Activated CD8-positive, alpha-beta memory T cell treated with anti-CD3 and anti-CD28 coated beads, Interleukin-2, amount 50 U/mL, for 4 hours (primary cell): Measurements from ENCODE around the gene TADA2A.
"Not testable (repeated sequence)": the region's sequence is repeated elsewhere in the genome, so short reads cannot be mapped to it uniquely, and the experiment has no call there.

ENCODE experiments used
- DNase-seq: peaks from one replicate; pipeline ENCODE4 v3.0.0-alpha.2; 2020

Gene TADA2A

DNA sequence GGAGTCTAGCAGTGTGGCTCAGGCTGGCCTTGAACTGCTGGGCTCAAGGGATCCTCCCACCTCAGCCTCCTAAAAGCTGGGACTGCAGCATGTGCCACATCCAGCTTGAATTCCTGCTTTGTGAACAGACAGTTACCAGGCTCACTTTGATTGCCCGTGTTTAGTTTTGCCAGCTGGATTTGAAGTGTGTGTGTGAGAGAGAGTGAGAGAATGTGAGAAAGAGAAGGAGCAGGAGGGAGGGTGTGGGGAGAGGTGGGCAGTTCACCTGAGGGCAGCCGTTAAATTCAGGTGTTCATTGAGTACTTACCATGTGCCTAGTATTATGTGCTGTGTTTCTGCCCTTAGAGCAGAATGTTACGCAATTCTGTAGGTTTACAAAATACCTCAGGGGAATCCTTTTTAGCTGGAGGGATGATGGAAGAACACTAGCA is 87.7 kb downstream of the TADA2A start:
- DNase-seq, result no peak

- no peak for DNase-seq
Measured at GRCh38 chr17:37494971-37495370, 88.3 kb downstream of the TADA2A start.

DNA sequence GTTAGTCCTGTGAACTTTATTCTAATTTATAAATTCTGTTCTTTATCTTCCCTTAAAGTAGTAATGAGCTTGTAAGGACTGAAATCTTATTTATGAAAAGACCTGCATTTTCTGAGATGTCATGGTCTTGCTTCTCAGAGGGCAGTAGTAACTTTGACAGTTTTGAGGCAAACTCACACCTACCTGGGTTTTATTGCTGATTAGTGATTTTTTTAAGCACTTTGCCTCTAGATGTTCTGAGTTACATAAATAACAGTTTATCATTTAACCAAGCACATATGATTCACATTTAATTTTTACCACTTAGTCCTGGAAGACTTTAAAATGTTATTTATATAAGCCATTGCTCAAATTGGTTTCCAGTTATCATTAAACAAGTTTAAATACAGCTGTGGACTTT is 93.7 kb downstream of the TADA2A start:
- DNase-seq, result no peak

DNA sequence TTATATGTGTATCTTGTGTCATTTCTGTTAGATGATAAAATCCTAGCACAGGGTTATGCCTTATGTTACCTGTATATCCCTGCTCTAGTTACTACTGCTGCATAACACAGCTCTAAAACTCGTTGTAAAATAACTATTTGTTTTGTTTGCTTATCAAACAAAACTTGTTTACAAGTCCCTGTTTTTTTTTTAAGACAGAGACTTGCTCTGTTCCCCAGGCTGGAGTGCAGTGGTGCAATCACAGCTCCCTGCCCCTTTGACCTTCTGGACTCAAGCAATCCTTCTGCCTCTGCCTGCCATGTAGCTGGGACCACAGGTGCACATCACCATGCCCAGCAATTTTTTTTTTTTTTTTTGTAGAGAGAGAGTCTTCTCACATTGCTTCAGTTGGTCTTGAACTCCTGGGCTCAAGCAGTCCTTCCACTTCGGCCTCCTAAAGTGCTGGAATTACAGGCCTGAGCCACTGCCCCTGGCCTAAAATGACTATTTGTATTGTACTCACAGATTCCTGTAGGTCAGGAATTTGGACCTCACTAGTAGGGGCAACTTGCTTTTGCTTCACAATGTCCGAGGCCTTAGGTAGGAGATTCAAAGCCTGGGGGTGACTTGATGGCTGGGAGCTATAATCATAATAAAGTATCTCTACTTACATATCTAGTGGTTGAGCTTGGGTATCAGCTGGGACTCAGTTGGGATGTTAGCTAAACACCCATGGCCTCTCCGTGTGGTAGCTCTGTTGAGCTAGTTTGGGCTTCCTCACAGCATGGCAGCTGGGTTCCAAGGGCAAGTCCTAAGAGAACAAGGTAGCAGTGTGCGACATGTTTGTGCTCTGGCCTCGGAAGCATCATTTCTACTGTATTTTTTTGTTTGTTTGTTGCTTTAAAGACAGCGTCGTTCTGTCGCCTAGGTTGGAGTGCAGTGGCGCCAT is 95.6 kb downstream of the TADA2A start:
- DNase-seq, result no peak

- DNase-seq, result no peak
Measured at GRCh38 chr17:37503148-37503547, 96.5 kb downstream of the TADA2A start.

- DNase-seq, result no peak
Measured at GRCh38 chr17:37505333-37505732, 98.6 kb downstream of the TADA2A start.

DNA sequence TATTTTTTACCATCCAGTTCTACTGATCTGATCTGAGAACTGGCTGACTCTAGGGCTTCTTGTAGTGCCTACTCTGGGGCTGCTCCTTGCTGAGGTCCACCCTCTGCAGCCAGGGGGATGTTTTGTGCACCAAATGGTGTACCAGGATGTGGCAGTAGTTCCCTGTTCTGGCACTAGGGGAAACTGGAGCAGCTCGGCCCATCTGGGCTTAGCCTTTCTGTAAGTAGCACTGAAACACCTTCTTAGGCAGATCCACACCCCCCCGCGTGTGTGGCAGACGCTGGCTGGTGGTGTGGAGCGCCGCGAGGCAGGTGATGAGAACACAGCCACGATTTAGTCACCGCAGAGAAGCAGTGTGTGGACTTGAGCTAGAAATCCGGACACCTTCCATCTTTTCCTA is 100.0 kb downstream of the TADA2A start:
- DNase-seq, result no peak

- no peak for DNase-seq
Measured at GRCh38 chr17:37507111-37507510, 100.4 kb downstream of the TADA2A start.

DNA sequence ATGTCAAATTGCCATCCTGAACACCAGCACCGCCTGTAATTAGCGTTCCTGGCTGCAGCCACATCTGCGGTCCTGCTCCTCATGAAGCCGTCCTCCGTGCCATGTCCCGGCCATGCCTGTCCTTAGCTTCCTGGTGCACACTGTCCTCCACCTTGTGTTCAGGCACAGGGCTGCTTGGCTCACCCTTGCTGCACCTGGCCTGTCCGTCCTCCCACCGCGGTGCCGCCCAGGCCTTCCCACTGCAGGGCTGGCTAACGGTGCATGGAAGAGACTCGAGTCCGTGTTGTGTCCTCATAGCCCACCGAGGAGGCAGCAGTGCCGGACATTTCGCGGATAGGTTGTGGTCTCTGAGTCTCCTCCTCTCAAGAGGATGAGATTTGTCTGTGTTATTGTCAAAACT is 103.4 kb downstream of the TADA2A start:
- no peak for DNase-seq

- not testable (repeated sequence) for DNase-seq
Measured at GRCh38 chr17:37511642-37512041, 105.0 kb downstream of the TADA2A start.

DNA sequence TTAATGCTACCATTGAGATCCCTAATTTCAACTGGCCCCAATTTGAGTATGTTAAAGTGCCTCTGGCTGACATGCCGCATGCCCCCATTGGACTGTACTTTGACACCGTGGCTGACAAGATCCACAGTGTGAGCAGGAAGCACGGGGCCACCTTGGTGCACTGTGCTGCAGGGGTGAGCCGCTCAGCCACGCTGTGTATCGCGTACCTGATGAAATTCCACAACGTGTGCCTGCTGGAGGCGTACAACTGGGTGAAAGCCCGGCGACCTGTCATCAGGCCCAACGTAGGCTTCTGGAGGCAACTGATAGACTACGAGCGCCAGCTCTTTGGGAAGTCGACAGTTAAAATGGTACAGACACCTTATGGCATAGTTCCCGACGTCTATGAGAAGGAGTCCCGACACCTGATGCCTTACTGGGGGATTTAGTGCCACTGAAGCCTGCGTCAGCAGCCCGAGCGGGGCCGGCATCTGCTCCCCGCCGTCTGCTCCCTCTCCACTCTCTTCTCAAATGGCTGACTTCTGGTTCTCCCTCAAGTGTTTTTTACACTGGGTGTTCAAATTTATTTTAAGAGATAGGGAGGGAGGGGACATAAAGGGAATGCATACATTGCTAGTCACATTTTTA is 105.9 kb downstream of the TADA2A start:
- no peak for DNase-seq

- DNase-seq, result no peak
Measured at GRCh38 chr17:37513711-37514110, 107.0 kb downstream of the TADA2A start.

DNA sequence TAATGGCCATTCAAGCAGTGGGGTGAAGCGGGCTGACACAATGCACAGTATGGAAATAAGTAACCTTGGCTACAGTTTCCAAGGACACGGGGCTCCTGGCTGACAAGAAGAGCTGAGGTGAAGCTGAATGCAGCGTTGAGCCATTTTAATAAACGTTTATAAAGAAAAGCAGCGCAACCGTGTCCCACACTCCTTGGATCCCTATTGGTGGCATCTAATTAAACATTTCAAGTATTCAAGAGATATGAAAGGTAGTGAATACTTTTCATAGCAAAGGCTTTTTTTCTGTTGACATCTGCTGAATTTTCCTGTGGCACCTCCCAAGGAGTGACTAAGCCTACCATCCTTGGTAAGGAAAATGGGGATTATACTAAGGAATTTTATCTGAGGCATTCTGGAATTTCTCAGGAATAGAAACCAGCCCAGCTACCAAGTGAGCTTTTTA is 109.5 kb downstream of the TADA2A start:
- DNase-seq, result no peak

DNA sequence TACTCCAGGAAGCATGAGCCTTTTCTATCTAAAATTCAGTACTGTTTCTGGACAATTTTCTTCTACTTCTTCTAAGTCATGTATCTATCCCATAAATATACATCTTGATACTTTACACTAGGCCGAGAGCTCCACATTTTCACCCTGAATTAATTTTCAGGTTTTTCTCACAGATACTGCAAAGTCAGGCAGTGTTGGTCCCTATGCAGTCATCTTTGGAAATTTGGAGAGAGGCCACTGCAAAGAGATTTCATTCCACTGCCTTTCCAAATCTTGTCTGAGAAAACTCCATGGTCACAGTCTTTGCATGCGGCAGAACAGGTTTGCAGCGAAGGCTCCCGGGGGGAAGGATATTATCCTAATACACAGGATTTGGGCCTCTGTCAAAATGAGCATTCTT is 111.2 kb downstream of the TADA2A start:
- DNase-seq, result no peak

DNA sequence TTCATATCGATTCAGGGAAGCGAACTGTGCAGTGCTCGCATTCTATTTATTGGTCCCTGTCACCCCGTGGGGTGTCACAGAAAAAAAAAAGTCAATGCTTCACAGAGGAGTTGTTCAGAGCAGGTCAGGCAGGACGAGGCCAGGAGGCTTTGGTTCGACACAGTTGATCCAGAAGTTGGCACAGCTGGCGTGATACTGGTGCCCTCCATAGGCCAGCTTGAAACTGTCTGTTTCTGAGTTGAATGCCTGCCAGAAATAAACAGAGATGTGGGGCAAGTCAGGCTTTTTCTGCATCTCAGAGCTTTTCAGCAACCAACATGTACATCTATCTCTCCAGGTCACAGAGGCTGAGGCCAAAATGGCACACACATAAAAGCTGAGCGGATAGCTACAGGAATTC is 112.1 kb downstream of the TADA2A start:
- no peak for DNase-seq

DNA sequence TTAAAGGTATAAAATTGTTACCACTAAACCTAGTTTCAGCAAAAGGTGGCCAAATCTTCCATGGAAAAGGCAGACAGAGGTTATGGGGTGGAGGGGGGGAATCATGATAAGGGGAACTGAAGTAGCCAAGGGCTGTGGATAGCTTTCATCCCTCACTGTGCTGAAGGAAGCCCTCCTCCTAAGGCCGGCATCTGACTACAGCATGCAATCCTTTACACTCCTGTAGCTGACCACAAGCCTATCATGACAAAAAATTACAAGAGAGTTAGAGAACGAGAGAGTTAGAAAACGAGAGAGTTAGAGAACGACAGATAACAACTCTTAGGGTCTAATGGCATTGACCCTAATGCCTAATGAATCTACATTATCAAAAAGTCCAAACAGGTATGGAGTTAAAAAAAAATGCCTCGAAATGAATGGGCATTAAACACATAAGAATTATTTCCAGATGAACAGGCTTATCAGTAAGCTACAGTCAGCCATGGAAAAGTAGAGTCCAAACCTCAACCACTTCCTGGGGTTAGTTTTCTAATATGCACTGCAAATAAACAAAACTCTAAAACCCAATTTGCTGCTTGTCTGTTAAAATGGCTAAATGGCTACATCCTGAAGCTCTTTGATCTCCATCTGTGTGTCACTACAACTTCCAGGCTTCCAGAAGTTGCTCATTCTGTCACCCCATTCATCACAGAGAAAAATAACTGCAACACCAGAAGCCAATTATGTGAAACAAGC is 112.7 kb downstream of the TADA2A start:
- no peak for DNase-seq

GRCh38 chr17:37520174-37520573 is 113.5 kb downstream of the TADA2A start:
- no peak for DNase-seq

DNA sequence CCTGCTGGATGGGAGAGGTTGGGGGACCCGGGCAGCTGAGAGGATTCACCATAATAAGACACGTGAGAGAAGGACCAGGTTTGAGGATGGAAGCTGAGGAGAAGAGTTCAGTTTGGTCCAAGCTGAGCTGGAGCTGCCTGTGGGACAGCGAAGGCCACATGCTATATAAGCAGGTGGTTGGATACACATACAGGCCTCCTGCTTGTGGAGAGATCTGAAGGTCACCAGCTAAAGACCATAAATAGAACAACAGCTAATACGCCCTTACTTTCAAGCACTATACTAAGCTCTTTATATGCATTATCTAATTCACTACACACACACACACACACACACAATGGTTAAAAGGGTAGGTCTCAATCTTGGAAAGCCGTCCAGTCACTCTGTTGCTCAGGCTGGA is 115.1 kb downstream of the TADA2A start:
- DNase-seq, result no peak

DNA sequence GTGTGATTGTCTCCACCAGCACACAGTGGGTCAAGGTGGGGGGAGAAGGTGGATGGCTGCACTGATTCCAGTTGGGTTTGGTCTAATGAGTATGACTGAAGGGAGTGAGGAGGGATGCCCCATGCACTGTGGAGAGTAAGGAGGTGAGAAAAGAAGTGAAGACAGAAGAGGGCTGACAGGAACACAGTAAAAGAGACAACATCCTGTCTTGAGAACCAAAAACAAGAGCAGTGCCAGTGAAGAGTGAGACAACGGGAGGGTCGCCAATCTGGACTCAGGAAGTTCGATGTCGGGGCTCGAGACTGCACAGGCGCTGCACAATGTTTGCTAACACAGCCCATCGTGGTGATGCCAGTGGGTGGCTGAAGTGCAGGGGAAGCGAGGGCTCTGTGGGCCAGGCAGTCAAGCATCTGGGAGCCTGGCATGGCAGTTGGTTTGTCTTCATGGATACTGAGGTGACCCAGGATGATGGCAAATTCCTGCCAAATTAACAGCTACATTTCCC is 117.1 kb downstream of the TADA2A start:
- no peak for DNase-seq

DNA sequence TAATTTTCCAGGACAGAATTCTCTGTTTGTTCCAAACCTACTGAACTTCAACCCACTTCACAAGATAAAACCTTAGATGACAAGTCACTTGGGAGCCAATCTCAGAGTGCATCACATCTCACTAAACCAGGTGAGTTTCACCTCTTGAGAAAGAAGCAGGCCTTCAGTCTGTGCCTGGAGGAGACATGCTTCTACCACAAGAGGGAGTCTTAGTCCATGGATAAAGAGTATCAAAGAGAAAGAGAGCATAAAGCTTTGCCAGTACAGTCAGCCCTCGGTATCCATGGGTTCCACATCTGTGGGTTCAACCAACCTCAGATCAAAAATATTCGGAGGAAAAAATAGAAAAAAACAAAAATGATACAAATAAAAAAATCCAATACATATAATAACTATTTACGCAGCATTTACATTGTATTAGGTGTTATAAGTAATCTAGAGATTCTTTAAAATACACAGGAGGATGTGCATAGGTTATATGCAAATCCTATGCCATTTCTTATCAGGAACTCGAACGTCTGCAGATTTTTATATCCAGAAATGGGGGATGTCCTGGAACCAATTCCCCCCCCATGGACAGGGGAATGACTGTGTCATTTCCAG is 120.7 kb downstream of the TADA2A start:
- no peak for DNase-seq
